H1 (cell line): ENCODE results near the gene TUBA4B. TPM values are rescaled to one million over a fixed set of nuclear protein-coding genes. Genes with fewer than 3 reads are reported as not detected.

Experiments used
- ASH2L ChIP-seq: fragments of 200-600, 300-600 bp; sonication (generic); IDR thresholded peaks from one replicate; pipeline ENCODE4 v1.7.1; 2017; ENCODE audit warnings: low read length
- ATF3 ChIP-seq: IDR thresholded peaks from 2 replicates; pipeline ENCODE4 v1.6.1; 2011; ENCODE audit warnings: low read depth, mild to moderate bottlenecking, low read length; ENCODE audit not compliant: insufficient read depth
- CHD7 ChIP-seq: fragments of 300-600 bp; sonication (generic); IDR thresholded peaks from 2 replicates; pipeline ENCODE4 v1.7.1; 2012; ENCODE audit warnings: low read length, moderate library complexity, mild to moderate bottlenecking, inconsistent platforms; ENCODE audit not compliant: insufficient replicate concordance
- GABPA ChIP-seq: IDR thresholded peaks from 2 replicates; pipeline ENCODE4 v1.6.1; 2011; ENCODE audit warnings: mild to moderate bottlenecking, low read length, moderate library complexity, borderline replicate concordance; ENCODE audit not compliant: insufficient read depth
- MAFK ChIP-seq: IDR thresholded peaks from 2 replicates; pipeline ENCODE4 v1.6.1; 2012; ENCODE audit warnings: low read depth, mild to moderate bottlenecking, improper control_type of control experiment, low read length
- NANOG ChIP-seq: IDR thresholded peaks from 2 replicates; pipeline ENCODE4 v1.6.1; 2011; ENCODE audit warnings: low read length, low read depth, mild to moderate bottlenecking, inconsistent platforms; ENCODE audit not compliant: insufficient read depth, poor library complexity, severe bottlenecking
- POLR2AphosphoS5 ChIP-seq: IDR thresholded peaks from 2 replicates; pipeline ENCODE4 v1.6.1; 2011; ENCODE audit warnings: low read depth, low read length
- SIN3A ChIP-seq, 2 experiments: IDR thresholded peaks in 1 of 2; conservative IDR thresholded peaks in 1 of 2; 2 replicates each; pipeline ENCODE4 v1.6.1; 2011 to 2012; ENCODE audit warnings: low read length in 2 of 2, improper control_type of control experiment in 1 of 2, low read depth in 1 of 2, mild to moderate bottlenecking in 1 of 2
- SIRT6 ChIP-seq: IDR thresholded peaks from one replicate; pipeline ENCODE4 v1.7.1; 2012; ENCODE audit warnings: low read length, inconsistent platforms
- polyA plus RNA-seq, 7 experiments: library from polyadenylated mRNA; depleted of rRNA in 3 of 7; stranded (reverse) in 5 of 7; unstranded in 2 of 7; fragments of >200 nt in 5 of 7; fragments of 200-250 nt in 2 of 7; gene quantifications; 1 replicate in 5 of 7; 2 replicates in 1 of 7; 4 replicates in 1 of 7; pipeline versions ENCODE4 v1.2.1 to v1.2.3, GENCODE V29; 2011 to 2013; ENCODE audit warnings: missing spikeins in 2 of 7, mixed read lengths in 2 of 7
- total RNA-seq: library from RNA; stranded (reverse); fragmentation: NEBNext Ultra II Directional; extraction: Animal tissue kit (Norgen Biotek cat#: 25700); gene quantifications from 2 replicates; pipeline ENCODE4 v1.2.1, GENCODE V29; 2021

TUBA4B gene
- total and polyA plus RNA-seq, 2 of the 8 experiments (the other 6 are each of a cell fraction or from before 2014, with no cell fraction given), result 0.08 to 0.24 TPM

- TF ChIP-seq CHD7 (no peak), GABPA (no peak), SIRT6 (no peak), ASH2L (no peak), NANOG (no peak), SIN3A (conservative IDR thresholded peaks at IDR 0.05 in 1 of 2, IDR thresholded peaks at IDR 0.05 in 1 of 2; ENCODE audit: low read depth in 1 of 2, low read length in 2 of 2) (no peak), POLR2AphosphoS5 (no peak), MAFK (no peak), ATF3 (no peak)
Measured at GRCh38 chr2:219292616-219293015, 39.6 kb downstream of the TUBA4B start (continued).
